ENCODE results near the gene ADAMTSL3.
A peak's percentile ranks its signal among the peaks of the same experiment; 100 is the strongest.
"Not testable (repeated sequence)": the region's sequence is repeated elsewhere in the genome, so short reads cannot be mapped to it uniquely, and the experiment has no call there.

Gene ADAMTSL3

DNA sequence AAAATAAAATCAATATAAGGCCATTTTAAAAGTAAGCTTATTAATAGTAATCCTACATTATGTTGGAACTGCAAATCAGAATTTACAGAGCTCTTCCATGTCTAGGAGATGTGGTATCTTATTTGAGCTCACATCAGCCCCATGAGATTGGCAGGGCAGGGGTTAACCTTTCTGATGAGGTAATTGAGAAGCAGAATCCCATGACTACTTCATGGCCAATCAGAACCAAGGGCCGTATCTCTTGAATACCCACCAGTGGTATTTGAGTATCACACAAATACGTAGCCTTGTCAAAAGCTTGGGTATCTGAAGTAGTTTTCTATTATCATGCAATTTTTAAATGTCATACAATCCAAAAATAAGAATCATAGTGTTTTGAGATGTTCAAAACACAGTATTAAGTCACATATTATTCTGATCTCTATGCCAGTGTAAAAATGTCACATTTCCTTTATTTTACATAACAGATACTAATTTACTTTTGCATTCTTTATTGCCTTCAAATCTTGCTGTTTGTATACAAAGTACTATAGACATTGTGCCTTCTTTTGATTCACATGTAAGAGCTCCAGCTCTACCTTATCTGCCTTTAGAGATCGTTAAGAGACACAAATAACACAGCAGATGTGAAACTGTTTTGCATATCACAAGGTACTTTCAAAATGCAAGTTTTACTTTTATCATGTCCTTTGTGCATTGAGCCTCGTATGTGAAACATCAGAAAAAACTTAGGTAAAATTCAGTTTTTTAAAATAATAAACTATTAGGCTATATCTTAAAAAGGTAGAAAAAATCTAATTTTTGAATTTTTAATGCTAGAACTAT is 329.9 kb downstream of the ADAMTSL3 start:
- DNase-seq, result no peak

DNA sequence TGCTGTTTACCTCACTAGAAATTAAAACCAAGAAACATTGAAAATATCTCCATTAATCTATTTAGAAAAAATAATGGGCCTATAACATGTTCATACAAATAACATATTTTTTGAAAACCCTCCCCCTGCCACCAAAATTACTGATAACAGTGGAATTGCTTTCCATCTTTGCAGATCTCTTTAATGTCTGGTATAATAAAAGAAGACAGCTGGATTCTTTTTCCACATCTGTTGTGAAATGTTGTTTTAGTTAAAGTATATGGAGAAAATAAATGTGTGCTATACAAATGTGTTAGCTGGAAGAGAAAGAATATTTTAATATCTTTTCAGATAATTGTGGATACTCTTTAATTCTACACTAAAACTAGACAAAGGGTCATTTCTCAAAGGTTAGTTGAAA is 330.7 kb downstream of the ADAMTSL3 start:
- no peak for DNase-seq

DNA sequence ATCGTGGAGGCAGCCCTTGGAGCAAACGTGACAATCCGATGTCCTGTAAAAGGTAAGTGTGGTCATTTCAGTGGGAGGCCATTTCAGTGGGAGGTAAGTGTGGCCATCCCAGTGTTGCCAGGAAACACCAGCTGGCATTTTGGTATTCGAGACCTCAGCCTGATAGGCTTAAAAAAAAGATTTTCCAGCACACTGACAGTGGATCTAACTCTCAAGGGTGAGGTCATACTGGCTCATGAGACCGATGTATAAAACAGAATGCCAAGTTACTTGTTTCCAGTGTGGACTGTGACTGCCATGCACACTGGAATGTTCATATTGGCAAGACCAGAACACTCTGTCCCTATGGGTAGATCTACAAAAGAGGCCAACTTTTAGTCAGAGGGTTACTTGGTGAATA is 337.2 kb downstream of the ADAMTSL3 start:
- no peak for DNase-seq

DNA sequence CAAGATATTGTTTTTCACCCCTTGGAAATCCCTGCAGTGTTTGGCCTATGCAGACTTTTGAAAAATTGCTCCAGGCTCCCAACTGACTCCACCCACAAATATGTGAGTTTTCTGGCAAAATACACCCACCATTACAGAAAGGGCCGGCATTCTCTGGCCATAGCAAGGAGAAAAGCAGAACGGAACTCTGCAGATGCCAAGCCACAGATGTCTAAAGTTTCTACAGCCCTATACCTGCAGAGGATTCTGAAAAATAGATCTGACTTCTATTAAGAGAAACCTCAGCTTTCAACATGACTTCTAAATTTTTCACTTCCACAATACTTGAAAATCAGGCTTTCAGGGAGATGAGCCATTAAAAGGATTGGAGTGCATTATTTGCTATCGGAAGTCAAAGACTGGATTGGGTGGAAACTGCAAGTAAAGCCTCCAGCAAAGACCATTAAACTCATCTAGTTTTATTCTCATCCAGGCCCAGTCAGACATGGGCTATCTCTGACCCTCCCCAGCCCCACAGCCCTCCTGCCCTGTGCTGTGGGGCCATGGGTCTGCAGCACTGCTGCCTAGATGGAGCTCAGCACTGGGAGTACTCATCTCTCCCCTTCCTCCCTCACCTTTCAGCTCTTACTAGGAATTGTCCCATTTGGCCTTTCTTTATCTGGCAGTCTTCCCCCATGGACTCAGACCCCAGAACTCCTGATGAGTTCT is 338.6 kb downstream of the ADAMTSL3 start:
- no peak for DNase-seq

DNA sequence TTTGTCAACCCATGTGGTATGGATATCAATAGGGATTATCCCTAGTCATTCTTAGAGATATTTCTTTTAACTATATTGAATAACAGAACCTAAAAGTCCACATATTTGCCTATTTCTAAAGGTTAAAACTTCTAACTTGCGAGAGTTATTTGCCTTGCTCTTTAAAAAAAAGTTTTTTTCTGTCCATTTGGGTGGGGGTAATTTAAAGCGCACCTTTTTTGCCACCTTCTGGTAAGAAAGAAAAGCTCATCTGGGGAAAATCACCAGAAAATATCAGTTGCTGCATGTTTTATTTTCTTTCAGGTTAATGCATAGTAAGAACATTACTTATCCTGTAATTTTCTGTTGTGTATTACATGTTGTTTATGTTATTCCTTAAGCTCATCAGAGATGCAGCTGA is 339.7 kb downstream of the ADAMTSL3 start:
- no peak for DNase-seq

DNA sequence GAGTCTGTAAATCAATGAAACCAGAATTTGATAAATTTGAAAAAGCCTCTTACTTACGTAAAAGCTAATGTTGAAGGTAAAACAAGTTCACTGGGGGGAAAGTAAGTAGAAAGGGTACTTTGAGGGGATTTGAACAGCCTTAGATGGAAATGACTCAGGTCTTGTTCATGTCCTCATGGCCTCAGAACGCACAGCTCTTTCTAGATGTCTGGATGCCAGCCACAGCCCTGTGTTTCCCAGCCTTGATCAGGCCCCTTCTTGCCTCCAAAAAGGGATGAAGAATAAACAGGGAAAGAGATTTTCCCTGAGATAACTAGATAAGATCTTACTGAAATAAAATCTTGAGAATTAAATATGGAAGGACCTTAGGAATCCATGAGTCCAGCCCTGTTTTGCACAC is 344.6 kb downstream of the ADAMTSL3 start:
- DNase-seq, result no peak

DNA sequence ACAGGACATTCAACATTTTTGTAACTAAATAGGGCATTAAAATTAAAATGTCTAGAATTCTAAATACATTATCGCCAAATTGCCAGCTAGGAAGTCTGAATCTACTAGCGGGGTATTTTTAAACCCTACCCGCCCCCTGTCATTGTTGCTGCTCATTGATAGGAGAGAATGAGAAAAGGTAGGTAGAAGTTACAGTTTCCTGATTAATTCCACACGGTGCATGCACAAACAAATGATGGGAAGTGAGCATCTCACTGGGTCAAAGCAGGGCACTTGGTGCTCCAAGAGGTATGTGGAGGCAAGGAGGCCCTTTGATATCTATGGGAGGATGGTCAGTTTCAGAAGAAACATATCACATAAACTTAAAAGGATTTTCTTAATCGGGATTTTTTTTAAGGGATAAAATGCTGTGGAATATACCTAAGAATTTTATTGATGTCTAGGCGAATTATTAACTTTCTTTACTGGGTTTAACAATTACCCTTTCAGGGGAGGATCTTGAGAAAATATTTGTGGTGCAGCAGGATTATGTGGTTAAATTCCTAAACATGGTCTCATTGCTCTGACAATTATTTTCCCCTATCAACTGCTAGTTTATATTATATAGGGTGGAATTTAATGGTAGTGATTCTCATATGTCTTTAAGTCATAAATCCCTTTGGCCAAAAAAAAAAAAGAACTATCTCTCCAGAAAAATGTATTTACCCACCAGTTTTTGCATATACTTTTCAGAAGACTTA is 345.6 kb downstream of the ADAMTSL3 start:
- peak; percentile 79 for DNase-seq

DNA sequence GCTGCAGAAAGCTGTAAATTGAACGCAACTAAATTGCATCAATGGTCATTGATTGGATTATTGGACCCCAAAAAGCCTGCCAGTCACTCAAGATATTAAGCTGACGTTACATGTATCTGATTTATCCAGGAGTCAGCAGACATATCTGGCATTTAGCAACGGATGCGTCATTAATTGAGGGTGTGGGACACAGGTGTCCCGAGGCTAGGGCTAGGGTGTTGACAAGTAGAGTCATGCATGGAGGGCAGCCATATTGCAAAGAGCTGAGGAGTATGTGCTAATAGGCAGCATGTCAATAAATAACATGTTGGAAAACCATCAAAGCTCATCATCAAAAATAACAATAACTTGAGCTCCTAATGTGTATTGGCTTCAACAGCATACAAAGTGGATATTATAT is 347.1 kb downstream of the ADAMTSL3 start:
- DNase-seq, result no peak

DNA sequence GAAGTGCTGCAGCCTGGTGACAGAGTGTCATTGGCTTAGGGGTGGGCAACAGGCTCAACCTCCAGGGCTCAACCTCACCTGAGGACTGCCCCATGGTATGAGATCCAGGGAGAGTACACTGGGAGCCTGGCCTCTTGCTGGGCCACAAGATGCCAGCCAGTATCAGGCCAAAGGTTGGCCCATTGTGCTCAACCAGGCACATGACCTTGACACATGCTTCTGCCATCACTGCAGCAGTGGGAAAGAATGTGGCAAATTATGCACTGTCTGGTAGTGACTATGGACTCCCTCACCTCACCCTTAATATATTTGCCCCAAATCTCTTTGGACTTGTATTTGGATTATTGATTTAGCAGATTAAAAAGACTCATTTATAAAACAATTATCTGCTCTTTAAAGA is 347.7 kb downstream of the ADAMTSL3 start:
- no peak for DNase-seq

DNA sequence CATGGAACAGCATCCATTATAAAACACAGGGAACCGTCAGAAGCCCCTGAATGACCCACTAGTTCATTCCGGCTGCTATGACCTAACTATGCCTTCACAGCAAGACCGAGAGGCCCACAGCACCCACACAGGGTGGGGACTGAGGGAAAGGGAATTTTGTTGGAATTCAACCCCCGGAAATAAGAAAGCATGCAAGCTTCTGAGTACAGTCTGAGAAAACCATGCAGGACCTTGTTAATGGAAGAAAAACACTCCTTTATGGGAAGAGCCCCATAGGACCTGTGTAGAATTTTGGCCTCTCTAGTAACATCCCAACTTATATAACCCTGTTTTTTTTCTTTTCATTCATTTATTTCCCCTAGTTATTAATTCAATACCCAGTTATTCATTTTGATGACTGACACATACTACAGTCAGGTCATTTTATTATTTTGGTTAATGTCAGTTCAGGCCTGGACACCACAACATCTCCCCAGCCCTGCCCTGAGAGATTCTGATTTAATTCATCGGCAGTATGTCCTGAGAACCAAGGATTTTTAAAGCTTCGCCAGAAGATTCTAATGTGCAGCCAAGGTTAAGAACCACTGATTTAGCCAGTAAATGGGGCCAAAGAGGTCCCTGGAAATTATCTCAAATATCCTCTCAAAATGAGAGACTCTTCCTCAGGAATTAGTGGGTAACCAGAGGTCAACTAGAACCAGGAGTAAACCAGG is 350.0 kb downstream of the ADAMTSL3 start:
- no peak for DNase-seq

DNA sequence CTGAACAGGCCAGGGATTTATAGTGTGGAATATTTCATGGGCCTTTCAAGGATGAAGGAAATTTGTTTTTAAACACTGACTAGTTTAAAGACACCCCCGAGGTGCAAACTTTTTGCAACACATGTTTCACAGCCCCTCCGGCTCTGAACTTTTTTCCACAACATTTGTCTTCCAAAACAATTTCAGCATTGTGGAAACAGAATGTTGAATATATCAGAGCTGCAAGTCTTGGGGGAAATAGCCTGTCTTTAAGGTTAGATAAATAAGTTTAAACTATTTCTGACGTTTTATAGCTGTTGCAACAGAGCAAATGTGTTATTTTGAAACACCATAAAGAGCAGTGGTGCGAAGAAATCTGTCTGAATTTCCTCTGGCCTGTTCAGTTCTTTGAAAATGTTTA is 352.5 kb downstream of the ADAMTSL3 start:
- DNase-seq, result peak; percentile 2

DNA sequence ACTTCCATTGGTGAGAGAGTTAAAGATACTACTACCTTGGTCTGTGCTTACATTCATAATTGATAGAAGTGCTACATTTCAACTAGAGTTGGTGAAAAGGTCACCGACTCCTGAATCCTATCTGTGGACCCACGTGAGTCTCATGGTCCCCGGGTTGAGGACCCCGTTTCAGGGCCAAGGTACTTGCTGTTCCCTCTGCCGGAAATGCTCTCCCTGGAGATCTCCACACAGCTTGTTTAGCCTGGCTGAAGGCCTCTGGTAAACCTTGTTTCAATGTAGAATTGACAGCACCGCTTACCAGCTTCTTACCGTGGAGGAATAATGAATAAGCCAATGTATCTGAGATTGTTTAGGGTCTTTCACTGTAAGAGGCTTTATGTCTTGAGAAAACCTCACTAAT is 355.7 kb downstream of the ADAMTSL3 start:
- DNase-seq, result no peak

DNA sequence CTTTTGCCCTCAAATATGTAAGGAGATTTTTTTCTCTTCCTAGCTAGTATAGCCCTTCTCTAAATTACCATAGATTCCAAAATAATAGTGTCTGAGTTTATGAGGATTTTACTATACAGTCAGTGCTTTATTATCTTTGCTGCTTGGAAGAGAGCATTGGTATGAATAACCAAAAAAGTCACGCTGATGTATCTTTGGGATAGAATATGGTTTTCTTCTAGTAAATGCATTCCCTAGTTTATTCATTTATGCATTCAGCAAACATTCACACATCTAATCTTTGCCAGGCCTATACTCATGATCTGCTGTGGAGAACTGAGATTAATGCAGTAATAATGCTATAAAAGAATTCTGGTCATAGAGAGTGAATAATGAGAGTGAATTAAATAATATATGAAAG is 356.3 kb downstream of the ADAMTSL3 start:
- DNase-seq, result no peak

DNA sequence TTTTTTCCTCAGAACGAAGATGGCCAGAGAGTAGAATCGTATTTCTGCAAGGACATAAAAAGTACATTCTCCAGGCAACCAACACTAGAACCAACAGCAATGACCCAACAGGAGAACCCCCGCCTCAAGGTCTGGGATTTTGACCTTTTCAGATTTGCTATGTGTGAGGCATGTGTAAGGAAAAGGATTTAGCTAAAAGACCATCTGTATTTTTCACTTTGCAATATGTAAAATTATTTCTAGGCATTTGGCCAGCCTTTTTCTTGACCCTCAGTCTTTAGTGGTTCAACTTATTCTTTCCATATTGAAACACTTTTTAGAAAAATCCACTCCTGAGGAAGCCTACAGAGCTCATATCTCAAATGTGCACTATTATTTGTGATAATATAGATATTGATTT is 362.4 kb downstream of the ADAMTSL3 start:
- DNase-seq, result no peak

DNA sequence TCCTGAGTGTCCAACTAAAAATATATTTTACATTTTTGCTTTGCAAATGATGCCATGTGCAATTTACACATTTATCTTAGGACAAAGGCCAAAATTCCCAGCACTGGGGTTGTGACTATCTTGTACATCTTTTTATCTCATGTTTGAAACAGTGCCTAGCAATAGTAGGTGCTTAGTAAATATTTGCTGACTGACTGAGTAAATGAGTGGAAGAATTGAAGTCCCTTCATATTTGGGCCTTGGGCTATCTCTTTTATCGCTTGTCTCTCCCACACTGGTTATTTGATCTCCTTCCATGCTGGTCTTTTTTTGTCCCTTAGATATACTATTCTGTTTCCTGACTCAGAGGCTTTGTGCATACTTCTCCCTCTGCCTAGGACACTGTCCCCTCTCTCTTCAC is 368.6 kb downstream of the ADAMTSL3 start:
- DNase-seq, result no peak

DNA sequence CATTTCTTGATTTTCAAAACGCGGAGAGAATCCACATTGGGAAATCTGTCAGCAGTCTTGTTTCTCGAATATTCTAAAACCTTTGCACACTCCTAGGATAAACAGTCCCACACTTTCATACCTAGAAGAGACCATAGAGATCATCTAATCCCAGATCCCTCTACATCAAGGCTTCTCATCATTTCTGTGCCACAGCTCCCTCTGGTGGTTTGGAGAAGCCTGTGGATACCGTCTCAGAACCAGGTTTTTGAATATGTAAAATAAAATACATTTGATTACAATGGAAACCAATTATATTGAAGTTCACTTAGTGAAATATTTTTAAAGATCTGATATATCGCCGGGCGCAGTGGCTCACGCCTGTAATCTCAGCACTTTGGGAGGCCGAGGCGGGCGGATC is 369.7 kb downstream of the ADAMTSL3 start:
- no peak for DNase-seq

DNA sequence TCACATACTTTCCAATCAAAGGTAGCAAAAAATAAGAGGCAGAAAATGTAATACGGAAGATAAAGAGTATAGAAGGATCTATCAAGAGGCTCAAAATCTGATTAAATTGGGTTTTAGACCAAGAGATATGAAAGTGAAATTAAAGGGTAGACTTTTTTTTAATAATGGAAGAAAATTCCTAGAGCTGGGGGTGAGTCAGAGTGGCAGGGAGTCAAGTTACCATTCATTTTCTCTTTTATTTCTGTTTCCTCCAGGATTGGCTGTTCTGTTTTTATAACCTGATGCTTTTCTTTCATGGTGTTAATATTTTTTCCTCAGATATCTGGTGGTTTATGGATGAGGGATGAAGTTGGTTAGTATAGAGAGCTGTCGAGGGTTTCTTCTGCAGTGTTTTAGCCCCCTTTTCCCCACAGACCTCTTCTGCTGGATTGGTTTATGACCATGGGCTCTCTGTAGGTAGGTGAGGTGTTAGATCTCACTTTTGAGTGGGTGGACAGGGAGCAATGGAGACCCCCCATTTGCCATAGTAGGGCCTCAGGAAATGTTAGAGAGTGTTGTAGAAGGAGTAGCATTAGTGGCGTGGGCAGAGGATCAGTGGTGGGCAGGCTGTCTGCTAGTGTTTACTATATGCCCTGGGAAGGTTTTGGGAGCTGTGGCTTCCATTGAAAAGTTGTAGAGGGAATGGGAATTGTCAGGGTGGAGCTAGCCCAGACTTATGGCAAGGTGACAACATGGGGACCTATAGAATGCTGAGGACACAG is 380.1 kb downstream of the ADAMTSL3 start:
- peak; percentile 31 for DNase-seq

DNA sequence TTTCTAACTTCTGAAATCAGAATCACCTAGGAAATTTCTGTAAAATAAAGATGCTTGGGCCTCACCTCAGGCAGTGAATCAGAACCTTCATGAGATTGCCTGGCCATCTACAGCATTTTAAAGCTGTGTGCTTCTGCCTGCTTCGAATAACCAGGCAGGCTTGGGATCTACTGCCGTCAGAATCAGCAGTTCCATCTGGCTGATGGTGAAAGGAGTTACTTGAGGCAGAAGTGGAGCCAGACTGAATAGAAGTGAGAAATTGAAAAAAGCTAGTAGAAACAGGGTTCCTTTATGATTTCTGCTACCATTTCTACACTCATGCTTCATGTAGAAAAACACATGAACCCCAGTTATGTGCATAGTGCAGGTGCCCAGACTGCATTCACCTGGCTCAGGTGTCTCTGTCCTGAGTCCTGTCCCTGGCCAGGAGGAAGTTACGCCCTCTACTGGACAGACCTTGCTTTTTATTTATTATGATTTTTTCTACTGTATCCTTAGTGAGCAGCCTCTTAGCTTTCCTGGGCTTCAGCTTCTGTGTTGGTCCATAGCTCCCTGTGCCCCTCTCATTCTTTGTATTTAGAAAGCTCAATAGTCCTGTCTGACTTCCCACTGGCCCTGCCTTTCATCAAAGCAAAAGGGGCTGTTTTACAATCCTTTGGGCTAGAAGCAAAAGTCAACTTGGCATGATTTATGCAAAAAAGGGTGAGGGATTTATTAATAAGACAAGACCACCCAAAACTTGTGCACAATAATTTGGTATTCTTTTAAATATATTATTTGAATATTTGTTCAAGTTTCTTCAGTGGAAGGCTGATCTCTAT is 380.9 kb downstream of the ADAMTSL3 start:
- DNase-seq, result peak; percentile 9

DNA sequence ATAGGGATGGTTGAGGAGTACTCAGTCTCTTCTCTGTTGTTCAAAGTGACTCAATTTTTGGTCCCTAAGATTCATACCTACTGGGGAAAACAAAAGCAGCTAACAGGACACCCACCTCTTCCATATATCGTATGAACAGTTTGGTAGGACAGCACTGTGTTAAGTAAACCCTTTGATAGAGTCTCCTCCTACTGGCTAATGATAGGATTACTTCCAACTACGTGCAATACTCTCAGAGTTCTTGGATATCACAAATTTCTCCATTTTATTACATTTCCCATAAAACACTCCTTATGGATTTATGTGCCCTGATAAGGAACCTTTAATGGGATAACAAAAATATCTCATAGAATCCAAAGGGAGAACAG is 381.5 kb downstream of the ADAMTSL3 start:
- peak; percentile 15 for DNase-seq

DNA sequence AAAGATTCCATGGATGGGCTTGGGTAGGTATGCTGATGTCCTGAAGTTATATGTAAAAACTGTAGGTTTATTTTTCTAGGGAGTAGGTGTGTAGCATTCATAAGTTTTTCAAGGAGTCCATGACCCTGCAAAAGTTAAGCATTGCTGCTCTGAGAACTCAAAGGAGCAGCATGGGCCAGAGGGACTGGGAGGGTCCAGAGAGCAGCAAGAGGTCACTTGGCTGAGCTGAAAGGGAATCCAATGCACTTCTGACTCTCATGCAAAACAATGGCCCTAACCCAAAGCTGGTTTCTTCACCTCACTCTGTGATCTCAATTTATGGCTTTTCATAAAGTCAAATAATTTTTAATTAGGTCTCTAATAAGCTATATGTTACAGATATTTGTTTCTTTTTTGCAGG is 383.4 kb downstream of the ADAMTSL3 start:
- no peak for DNase-seq

DNA sequence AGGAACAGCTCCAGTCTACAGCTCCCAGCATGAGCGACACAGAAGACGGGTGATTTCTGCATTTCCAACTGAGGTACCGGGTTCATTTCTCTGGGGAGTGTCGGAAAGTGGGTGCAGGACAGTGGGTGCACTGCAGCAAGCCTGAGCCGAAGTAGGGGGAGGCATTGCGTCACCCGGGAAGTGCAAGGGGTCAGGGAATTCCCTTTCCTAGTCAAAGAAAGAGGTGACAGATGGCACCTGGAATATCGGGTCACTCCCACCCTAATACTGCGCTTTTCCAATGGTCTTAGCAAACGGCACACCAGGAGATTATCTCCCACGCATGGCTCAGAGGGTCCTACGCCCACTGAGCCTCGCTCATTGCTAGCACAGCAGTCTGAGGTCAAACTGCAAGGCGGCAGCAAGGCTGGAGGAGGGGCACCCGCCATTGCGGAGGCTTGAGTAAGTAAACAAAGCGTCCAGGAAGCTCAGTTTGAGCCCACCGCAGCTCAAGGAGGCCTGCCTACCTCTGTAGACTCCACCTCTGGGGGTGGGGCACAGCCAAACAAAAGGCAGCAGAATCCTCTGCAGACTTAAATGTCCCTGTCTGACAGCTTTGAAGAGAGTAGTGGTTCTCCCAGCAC is 388.6 kb downstream of the ADAMTSL3 start:
- not testable (repeated sequence) for DNase-seq

Measured in kidney glomerular epithelial cell (primary cell).